Measurements from ENCODE around the gene OTUB2. TPM values are rescaled to one million over a fixed set of nuclear protein-coding genes. Genes with fewer than 3 reads are reported as not detected.

Gene OTUB2
- total RNA-seq, 1 experiment from 2014 or later = 7.7 TPM

DNA sequence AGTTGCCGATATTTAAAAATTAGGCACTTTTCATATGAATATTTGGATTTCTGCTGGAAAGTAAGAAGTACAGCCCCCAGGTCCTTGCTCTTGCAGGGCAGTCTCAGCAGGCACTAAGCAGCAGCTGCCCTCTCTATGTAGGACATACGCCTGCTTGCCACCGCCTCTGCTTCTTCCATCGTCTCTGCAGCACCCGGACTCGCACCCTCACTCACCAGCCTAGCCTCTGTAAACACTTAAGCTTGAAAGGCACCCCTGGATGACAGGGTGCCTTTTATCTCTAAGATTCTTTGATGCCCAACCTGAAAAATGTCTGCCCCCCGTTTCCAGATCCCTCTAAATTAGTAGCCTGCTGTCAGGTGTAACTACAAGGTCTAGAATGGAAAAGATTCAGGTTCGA lies 19.0 kb downstream of the OTUB2 start:
- H2AFZ ChIP-seq (ENCODE audit: low read length) = no peak overlapping the region
- ChIA-PET CTCF (no interaction called here), POLR2A (ENCODE audit: unreplicated experiment) (no interaction called here)
- H4K20me1 ChIP-seq (ENCODE audit: low read length) = no peaks in the 10 kb centered on the region
- H3K4me3 ChIP-seq (ENCODE audit: low read length) = no peak overlapping the region
- no peaks in the 10 kb centered on the region for H3K9me3 ChIP-seq (ENCODE audit: low read length)
- no peaks in the 10 kb centered on the region for H3K4me1 ChIP-seq (ENCODE audit: insufficient read depth, low read length)
- no peak for ATAC-seq
- H3K9me2 ChIP-seq (replicated peaks; ENCODE audit: low read length) = no peaks in the 10 kb centered on the region
- BruUV-seq (replicated peaks) = no TSS peak
- no peak for DNase-seq
- no peak overlapping the region for H3K4me2 ChIP-seq (ENCODE audit: low read length)
- no peaks in the 10 kb centered on the region for H3F3A ChIP-seq (ENCODE audit: low read length, unreplicated experiment)
- no peak overlapping the region for H3K9ac ChIP-seq (ENCODE audit: low read length)
- no peaks in the 10 kb centered on the region for H3K27me3 ChIP-seq (ENCODE audit: low read length)
- TF ChIP-seq, protein P1, sequence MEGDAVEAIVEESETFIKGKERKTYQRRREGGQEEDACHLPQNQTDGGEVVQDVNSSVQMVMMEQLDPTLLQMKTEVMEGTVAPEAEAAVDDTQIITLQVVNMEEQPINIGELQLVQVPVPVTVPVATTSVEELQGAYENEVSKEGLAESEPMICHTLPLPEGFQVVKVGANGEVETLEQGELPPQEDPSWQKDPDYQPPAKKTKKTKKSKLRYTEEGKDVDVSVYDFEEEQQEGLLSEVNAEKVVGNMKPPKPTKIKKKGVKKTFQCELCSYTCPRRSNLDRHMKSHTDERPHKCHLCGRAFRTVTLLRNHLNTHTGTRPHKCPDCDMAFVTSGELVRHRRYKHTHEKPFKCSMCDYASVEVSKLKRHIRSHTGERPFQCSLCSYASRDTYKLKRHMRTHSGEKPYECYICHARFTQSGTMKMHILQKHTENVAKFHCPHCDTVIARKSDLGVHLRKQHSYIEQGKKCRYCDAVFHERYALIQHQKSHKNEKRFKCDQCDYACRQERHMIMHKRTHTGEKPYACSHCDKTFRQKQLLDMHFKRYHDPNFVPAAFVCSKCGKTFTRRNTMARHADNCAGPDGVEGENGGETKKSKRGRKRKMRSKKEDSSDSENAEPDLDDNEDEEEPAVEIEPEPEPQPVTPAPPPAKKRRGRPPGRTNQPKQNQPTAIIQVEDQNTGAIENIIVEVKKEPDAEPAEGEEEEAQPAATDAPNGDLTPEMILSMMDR (conservative IDR thresholded peaks at IDR 0.05; ENCODE audit: low read depth, low read length) = no peak
- TF ChIP-seq EZH2phosphoT487 (IDR thresholded peaks at IDR 0.05; ENCODE audit: borderline replicate concordance, low read length) (no peak), EZH2 (IDR thresholded peaks at IDR 0.05; ENCODE audit: low read length, unreplicated experiment) (no peak)
- intact Hi-C loops (cut with micrococcal nuclease) = no loop called here
- no peak overlapping the region for H3K27ac ChIP-seq (ENCODE audit: low read length)
- H3K79me2 ChIP-seq (ENCODE audit: low read length) = no peaks in the 10 kb centered on the region
- peaks cover 47% of the 10 kb centered on the region; the same call in 1 of the 2 replicates for H3K36me3 ChIP-seq (ENCODE audit: low read depth, low read length)

GRCh38 chr14:94045563-94046345 lies 19.6 kb downstream of the OTUB2 start:
- Histone ChIP-seq H3K9me3 (ENCODE audit: low read length) (no peaks in the 10 kb centered on the region), H3K4me1 (ENCODE audit: insufficient read depth, low read length) (no peaks in the 10 kb centered on the region), H3K27me3 (ENCODE audit: low read length) (no peaks in the 10 kb centered on the region), H3K4me3 (ENCODE audit: low read length) (no peak overlapping the region), H3F3A (ENCODE audit: low read length, unreplicated experiment) (no peaks in the 10 kb centered on the region), H3K27ac (ENCODE audit: low read length) (no peak overlapping the region), H4K20me1 (ENCODE audit: low read length) (no peaks in the 10 kb centered on the region), H3K9ac (ENCODE audit: low read length) (no peak overlapping the region), H3K9me2 (replicated peaks; ENCODE audit: low read length) (no peaks in the 10 kb centered on the region), H3K36me3 (ENCODE audit: low read depth, low read length) (peaks cover 53% of the 10 kb centered on the region; the same call in 1 of the 2 replicates), H3K4me2 (ENCODE audit: low read length) (no peak overlapping the region), H3K79me2 (ENCODE audit: low read length) (no peaks in the 10 kb centered on the region), H2AFZ (ENCODE audit: low read length) (no peak overlapping the region)
- DNase-seq = no peak
- intact Hi-C loops (cut with micrococcal nuclease) = no loop called here
- ChIA-PET POLR2A (ENCODE audit: unreplicated experiment) (no interaction called here), CTCF (no interaction called here)
- TF ChIP-seq, protein P1 (conservative IDR thresholded peaks at IDR 0.05; ENCODE audit: low read depth, low read length) = no peak
- no peak for TF ChIP-seq EZH2phosphoT487 (IDR thresholded peaks at IDR 0.05; ENCODE audit: borderline replicate concordance, low read length)
- TF ChIP-seq EZH2 (IDR thresholded peaks at IDR 0.05; ENCODE audit: low read length, unreplicated experiment) = no peak
- no peak for ATAC-seq
- BruUV-seq (replicated peaks) = no TSS peak

- no peak for ATAC-seq
- Histone ChIP-seq H4K20me1 (ENCODE audit: low read length) (no peaks in the 10 kb centered on the region), H3K9me3 (ENCODE audit: low read length) (no peaks in the 10 kb centered on the region), H3K4me2 (ENCODE audit: low read length) (no peak overlapping the region), H3K79me2 (ENCODE audit: low read length) (no peaks in the 10 kb centered on the region), H2AFZ (ENCODE audit: low read length) (no peak overlapping the region), H3K9ac (ENCODE audit: low read length) (no peak overlapping the region), H3K4me1 (ENCODE audit: insufficient read depth, low read length) (no peaks in the 10 kb centered on the region), H3K27me3 (ENCODE audit: low read length) (no peaks in the 10 kb centered on the region), H3K4me3 (ENCODE audit: low read length) (no peak overlapping the region), H3K36me3 (ENCODE audit: low read depth, low read length) (peaks cover 55% of the 10 kb centered on the region; the same call in 1 of the 2 replicates), H3K27ac (ENCODE audit: low read length) (no peak overlapping the region), H3K9me2 (replicated peaks; ENCODE audit: low read length) (no peaks in the 10 kb centered on the region), H3F3A (ENCODE audit: low read length, unreplicated experiment) (no peaks in the 10 kb centered on the region)
- DNase-seq = no peak
- TF ChIP-seq, protein P1 (conservative IDR thresholded peaks at IDR 0.05; ENCODE audit: low read depth, low read length) = no peak
- TF ChIP-seq EZH2phosphoT487 (IDR thresholded peaks at IDR 0.05; ENCODE audit: borderline replicate concordance, low read length) (no peak), EZH2 (IDR thresholded peaks at IDR 0.05; ENCODE audit: low read length, unreplicated experiment) (no peak)
- no TSS peak for BruUV-seq (replicated peaks)
- ChIA-PET CTCF (no interaction called here), POLR2A (ENCODE audit: unreplicated experiment) (no interaction called here)
- intact Hi-C loops (cut with micrococcal nuclease) = no loop called here
These were observed 20.6 kb downstream of the OTUB2 start for GRCh38 chr14:94046696-94047250.

All from PC-3 (cell line).